Fibroblast of lung (primary cell): ENCODE results near the gene SLC15A2.

Source experiments
- CTCF ChIP-seq, 2 donors: IDR thresholded peaks in 1 of 2; conservative IDR thresholded peaks in 1 of 2; 1 replicate in 1 of 2; 2 replicates in 1 of 2; pipeline ENCODE4 v1.5.1; 2011 to 2012; ENCODE audit warnings: low read length in 2 of 2, control low read depth in 1 of 2, inconsistent platforms in 1 of 2, low read depth in 1 of 2, mild to moderate bottlenecking in 1 of 2
- EZH2 ChIP-seq: IDR thresholded peaks from 2 replicates; pipeline ENCODE4 v1.5.1; 2012; ENCODE audit warnings: low read length, control low read depth, mild to moderate bottlenecking; ENCODE audit errors: missing control alignments

GRCh38 chr3:121979246-121979645 lies 85.0 kb downstream of the SLC15A2 start:
- TF ChIP-seq CTCF (conservative IDR thresholded peaks at IDR 0.05 in 1 of 2, IDR thresholded peaks at IDR 0.05 in 1 of 2; ENCODE audit: low read depth in 1 of 2, low read length in 2 of 2) (no peak), EZH2 (no peak)
